WTC11 (cell line): ENCODE measurements around the gene DNASE1L3.

Experiments used
- ATF2 ChIP-seq: sonication (generic); formaldehyde crosslinking; IDR thresholded peaks from 2 replicates; pipeline ENCODE4 v1.8.1; 2022; ENCODE audit warnings: low read depth, missing genetic modification reagents, borderline replicate concordance
- ATF3 ChIP-seq: sonication (generic); formaldehyde crosslinking; conservative IDR thresholded peaks from 2 replicates; pipeline ENCODE4 v1.8.1; 2022; ENCODE audit warnings: mild to moderate bottlenecking, missing genetic modification reagents
- CREB1 ChIP-seq: sonication (generic); formaldehyde crosslinking; IDR thresholded peaks from 2 replicates; pipeline ENCODE4 v1.8.0; 2023; ENCODE audit warnings: mild to moderate bottlenecking, missing genetic modification reagents
- CTCF ChIP-seq: fragments of 200-600 bp; IDR thresholded peaks from 2 replicates; pipeline ENCODE4 v1.8.0; 2022; ENCODE audit warnings: antibody characterized with exemption
- IRF2 ChIP-seq: sonication (generic); formaldehyde crosslinking; IDR thresholded peaks from 2 replicates; pipeline ENCODE4 v1.8.0; 2022; ENCODE audit warnings: low read depth, missing genetic modification reagents, borderline replicate concordance
- JUN ChIP-seq: sonication (generic); formaldehyde crosslinking; IDR thresholded peaks from 2 replicates; pipeline ENCODE4 v1.8.0; 2023; ENCODE audit warnings: mild to moderate bottlenecking, missing genetic modification reagents
- KAT7 ChIP-seq: sonication (generic); formaldehyde crosslinking; IDR thresholded peaks from 2 replicates; pipeline ENCODE4 v1.8.1; 2023; ENCODE audit warnings: missing genetic modification reagents, mild to moderate bottlenecking, borderline replicate concordance
- MAX ChIP-seq: sonication (generic); formaldehyde crosslinking; IDR thresholded peaks from 2 replicates; pipeline ENCODE4 v1.8.0; 2022; ENCODE audit warnings: mild to moderate bottlenecking, missing genetic modification reagents
- NFYB ChIP-seq: sonication (generic); formaldehyde crosslinking; conservative IDR thresholded peaks from 2 replicates; pipeline ENCODE4 v1.8.0; 2022; ENCODE audit warnings: low read depth, missing genetic modification reagents
- SP1 ChIP-seq: sonication (generic); formaldehyde crosslinking; conservative IDR thresholded peaks from 2 replicates; pipeline ENCODE4 v1.8.1; 2022; ENCODE audit warnings: missing genetic modification reagents
- TCF7 ChIP-seq: sonication (generic); formaldehyde crosslinking; IDR thresholded peaks from 2 replicates; pipeline ENCODE4 v1.8.0; 2022; ENCODE audit warnings: mild to moderate bottlenecking, low read depth, missing genetic modification reagents, moderate library complexity
- TP53 ChIP-seq: sonication (generic); formaldehyde crosslinking; IDR thresholded peaks from 2 replicates; pipeline ENCODE4 v1.8.1; 2023; ENCODE audit warnings: mild to moderate bottlenecking, missing genetic modification reagents
- USF1 ChIP-seq: sonication (generic); formaldehyde crosslinking; IDR thresholded peaks from 2 replicates; pipeline ENCODE4 v1.8.0; 2022; ENCODE audit warnings: mild to moderate bottlenecking, missing genetic modification reagents

GRCh38 chr3:58235970-58236369 lies 25.2 kb upstream of the DNASE1L3 start:
- no peak for TF ChIP-seq SP1 (CRISPR knock-in tag)
- TF ChIP-seq CREB1 (CRISPR knock-in tag) = no peak
- TF ChIP-seq ATF3 (CRISPR knock-in tag) = no peak
- TF ChIP-seq CTCF = no peak
- no peak for TF ChIP-seq JUN (CRISPR knock-in tag)
- no peak for TF ChIP-seq ATF2 (CRISPR knock-in tag)
- no peak for TF ChIP-seq TCF7 (CRISPR knock-in tag)
- TF ChIP-seq MAX (CRISPR knock-in tag) = no peak
- no peak for TF ChIP-seq NFYB (CRISPR knock-in tag)
- TF ChIP-seq USF1 = no peak
- no peak for TF ChIP-seq IRF2 (CRISPR knock-in tag)
- no peak for TF ChIP-seq TP53 (CRISPR knock-in tag)
- TF ChIP-seq KAT7 = no peak
